Keratinocyte (primary cell): ENCODE measurements around the gene EEF2K. TPM values are rescaled to one million over a fixed set of nuclear protein-coding genes. Genes with fewer than 3 reads are reported as not detected.
A peak's percentile ranks its signal among the peaks of the same experiment; 100 is the strongest.
"Not testable (repeated sequence)": the region's sequence is repeated elsewhere in the genome, so short reads cannot be mapped to it uniquely, and the experiment has no call there.

Source experiments
- DNase-seq: peaks from one replicate; pipeline ENCODE4 v3.0.0-alpha.2; 2011; ENCODE audit warnings: low read depth, missing footprints, low spot score
- FAIRE-seq: peaks from 2 replicates; lab custom pipeline; 2011; peaks lifted over from hg19 to GRCh38; lab: Jason Lieb, UNC
- H2AFZ ChIP-seq: 2 replicates; pipeline ENCODE4 v1.6.0; 2012; ENCODE audit warnings: low read length, control low read depth, inconsistent platforms; ENCODE audit not compliant: control insufficient read depth
- H3K27ac ChIP-seq: 2 replicates; pipeline ENCODE4 v1.5.1; 2011; ENCODE audit warnings: low read length; ENCODE audit not compliant: control insufficient read depth, insufficient read depth
- H3K27me3 ChIP-seq: 3 replicates; pipeline ENCODE4 v1.6.0; 2011; ENCODE audit warnings: low read length; ENCODE audit not compliant: control insufficient read depth, insufficient read depth; ENCODE audit errors: extremely low read depth
- H3K36me3 ChIP-seq, 2 experiments: 2 replicates in 1 of 2; 3 replicates in 1 of 2; pipeline ENCODE4 v1.5.1; 2011; ENCODE audit warnings: low read length in 2 of 2, mild to moderate bottlenecking in 1 of 2; ENCODE audit not compliant: control insufficient read depth in 2 of 2, insufficient read depth in 2 of 2; ENCODE audit errors: extremely low read depth in 1 of 2
- H3K4me1 ChIP-seq: 3 replicates; pipeline ENCODE4 v1.5.1; 2011; ENCODE audit warnings: low read length; ENCODE audit not compliant: control insufficient read depth, insufficient read depth; ENCODE audit errors: extremely low read depth
- H3K4me2 ChIP-seq: 3 replicates; pipeline ENCODE4 v1.6.0; 2011; ENCODE audit warnings: low read depth, low read length; ENCODE audit not compliant: control insufficient read depth, insufficient read depth; ENCODE audit errors: extremely low read depth
- H3K4me3 ChIP-seq, 3 experiments: fragments of 200-600 bp in 1 of 3; sonication (generic) in 1 of 3; 2 replicates in 2 of 3; 3 replicates in 1 of 3; pipeline ENCODE4 v1.5.1; 2011 to 2016; ENCODE audit warnings: low read length in 3 of 3, mild to moderate bottlenecking in 3 of 3, control low read depth in 2 of 3, inconsistent platforms in 1 of 3, low read depth in 1 of 3, mixed read lengths in 1 of 3, mixed run types in 1 of 3, moderate library complexity in 1 of 3; ENCODE audit not compliant: control insufficient read depth in 2 of 3, insufficient read depth in 2 of 3; ENCODE audit errors: extremely low read depth in 1 of 3
- H3K79me2 ChIP-seq: 2 replicates; pipeline ENCODE4 v1.6.0; 2012; ENCODE audit warnings: low read length; ENCODE audit not compliant: control insufficient read depth, insufficient read depth
- H3K9ac ChIP-seq: 3 replicates; pipeline ENCODE4 v1.6.0; 2011; ENCODE audit warnings: low read length; ENCODE audit not compliant: control insufficient read depth, insufficient read depth; ENCODE audit errors: extremely low read depth
- H3K9me1 ChIP-seq: 3 replicates; pipeline ENCODE4 v1.6.0; 2011; ENCODE audit warnings: low read length; ENCODE audit not compliant: control insufficient read depth, insufficient read depth; ENCODE audit errors: extremely low read depth
- H3K9me3 ChIP-seq: 2 replicates; pipeline ENCODE4 v1.5.1; 2012; ENCODE audit warnings: low read depth, low read length; ENCODE audit not compliant: control insufficient read depth
- H4K20me1 ChIP-seq: 3 replicates; pipeline ENCODE4 v1.6.0; 2011; ENCODE audit warnings: low read length; ENCODE audit not compliant: control insufficient read depth, insufficient read depth; ENCODE audit errors: extremely low read depth
- CTCF ChIP-seq, 3 experiments: IDR thresholded peaks in 1 of 3; conservative IDR thresholded peaks in 1 of 3; optimal IDR thresholded peaks in 1 of 3; 2 replicates in 2 of 3; 3 replicates in 1 of 3; pipeline versions ENCODE3 to v1.5.1; 2011; ENCODE audit warnings: low read length in 3 of 3, mild to moderate bottlenecking in 3 of 3, moderate library complexity in 2 of 3, control low read depth in 1 of 3, inconsistent platforms in 1 of 3; ENCODE audit not compliant: insufficient read depth in 2 of 3; ENCODE audit errors: extremely low read depth in 1 of 3
- EZH2 ChIP-seq: IDR thresholded peaks from one replicate; pipeline ENCODE4 v1.6.1; 2012; ENCODE audit warnings: inconsistent platforms, mild to moderate bottlenecking, low read length, moderate library complexity
- dilution Hi-C: fragments of 300-500 bp; cut with MboI; formaldehyde crosslinking; loops from one replicate; pipeline ENCODE4 v1.7.0; 2020; ENCODE audit warnings: low sequenced_read_pairs; ENCODE audit not compliant: extremely low pct_ligation_motif_present
- polyA plus RNA-seq, 5 experiments: library from polyadenylated mRNA; depleted of rRNA in 3 of 5; stranded (reverse) in 3 of 5; stranded (forward) in 1 of 5; unstranded in 1 of 5; fragments of >200 nt; gene quantifications; 1 replicate in 1 of 5; 2 replicates in 3 of 5; 3 replicates in 1 of 5; pipeline versions ENCODE4 v1.2.1 to v1.2.3, GENCODE V29; 2011 to 2012; ENCODE audit warnings: missing spikeins in 2 of 5, low read depth in 1 of 5, low replicate concordance in 1 of 5

Gene EEF2K
- polyA plus RNA-seq, 1 donor (not counting 4 experiments of a cell fraction or from before 2014, with no cell fraction given), result 7.3 TPM

- no peak for FAIRE-seq
- Histone ChIP-seq H2AFZ (peak overlapping the region; percentile 88), H3K4me2 (peak overlapping the region; percentile 71), H3K9me1 (no peaks in the 10 kb centered on the region), H3K9ac (peak overlapping the region; percentile 69), H3K27ac (peak overlapping the region; percentile 62), H3K4me3 (peak overlapping the region; percentile 47 to 82 (median 72)), H3K9me3 (no peaks in the 10 kb centered on the region), H3K4me1 (peaks cover 30% of the 10 kb centered on the region), H3K27me3 (no peaks in the 10 kb centered on the region), H4K20me1 (no peaks in the 10 kb centered on the region), H3K36me3 (no peaks in the 10 kb centered on the region), H3K79me2 (no peaks in the 10 kb centered on the region)
- peak; percentile 57 for DNase-seq
- TF ChIP-seq CTCF (optimal IDR thresholded peaks at IDR 0.05 in 1 of 3, IDR thresholded peaks at IDR 0.05 in 1 of 3, conservative IDR thresholded peaks at IDR 0.05 in 1 of 3; ENCODE audit: extremely low read depth in 1 of 3, insufficient read depth in 2 of 3, low read length in 3 of 3), result peak; percentile 74 to 81 (median 76)
- no peak for TF ChIP-seq EZH2
- dilution Hi-C loops, result no loop called here
These were observed 10.2 kb upstream of the EEF2K start for GRCh38 chr16:22195695-22196558.

- H3K4me3 ChIP-seq, FAIRE-seq, H2AFZ ChIP-seq, dilution Hi-C loops, H4K20me1 ChIP-seq, H3K27ac ChIP-seq, H3K9me1 ChIP-seq, H3K9ac ChIP-seq, H3K9me3 ChIP-seq, H3K27me3 ChIP-seq, H3K79me2 ChIP-seq, H3K36me3 ChIP-seq, DNase-seq: not testable (repeated sequence)
- Histone ChIP-seq H3K4me1 (peaks cover 27% of the 10 kb centered on the region), H3K4me2 (peak overlapping the region; percentile 71)
These were observed 9.4 kb upstream of the EEF2K start for GRCh38 chr16:22196559-22197168.
